ENCODE measurements around the gene RAD18.

- TF ChIP-seq CTCF (IDR thresholded peaks at IDR 0.05; ENCODE audit: insufficient read depth, low read length, poor library complexity, severe bottlenecking) (no peak), EZH2phosphoT487 (conservative IDR thresholded peaks at IDR 0.05; ENCODE audit: low read length) (no peak)
Observed at GRCh38 chr3:8856721-8857120, 106.6 kb downstream of the RAD18 start.

Data from SU-DHL-6 (cell line).